ENCODE data around the gene SDSL. TPM values are rescaled to one million over a fixed set of nuclear protein-coding genes. Genes with fewer than 3 reads are reported as not detected.

The SDSL gene
- total and polyA plus RNA-seq, 2 experiments from 2014 or later, result not detected

DNA sequence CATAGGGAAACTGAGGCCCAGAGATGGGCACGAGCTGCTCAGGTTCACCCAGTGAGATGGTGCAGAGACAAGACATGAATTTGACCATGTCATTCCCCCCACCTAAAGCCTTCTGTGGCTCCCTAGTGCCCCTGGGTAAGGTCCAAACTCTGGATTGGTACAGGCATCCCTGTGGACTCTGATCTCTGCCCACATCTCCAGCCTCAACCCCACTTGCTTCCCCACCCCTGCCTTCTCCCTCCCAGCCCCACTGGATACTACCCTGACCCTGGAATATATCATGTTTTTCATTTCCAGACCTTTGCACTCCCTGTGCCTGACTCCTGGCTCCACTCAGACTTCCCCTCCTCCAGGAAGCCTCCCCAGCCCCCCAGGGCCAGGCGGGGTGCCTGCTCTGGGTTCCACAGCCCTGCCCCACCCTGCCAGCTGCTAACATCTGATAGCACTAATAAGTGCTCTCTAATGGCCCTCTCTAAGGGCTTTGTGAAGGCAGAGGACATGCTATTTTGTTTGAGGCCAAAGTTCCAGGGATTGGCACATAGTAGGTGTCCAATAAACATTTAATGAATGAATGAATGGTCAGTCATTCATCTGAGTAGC lies 1.1 kb upstream of the SDSL start:
- H3K9me3 Mint-ChIP-seq, result no peaks in the 10 kb centered on the region
- ATAC-seq (no peak), DNase-seq (ENCODE audit: low spot score) (no peak)
- no peak overlapping the region for H3K4me3 Mint-ChIP-seq
- no peak overlapping the region for H2AFZ ChIP-seq
- no peaks in the 10 kb centered on the region for H3K9me2 ChIP-seq (ENCODE audit: insufficient read depth)
- no peaks in the 10 kb centered on the region for H4K20me1 ChIP-seq (replicated peaks; ENCODE audit: insufficient read depth)
- peaks cover 16% of the 10 kb centered on the region for H3K27me3 Mint-ChIP-seq (ENCODE audit: insufficient read depth, low read depth, poor library complexity)
- no peaks in the 10 kb centered on the region for H3K4me1 ChIP-seq (ENCODE audit: insufficient read depth)
- H3K27ac Mint-ChIP-seq, result no peak overlapping the region
- H3F3A ChIP-seq (replicated peaks; ENCODE audit: low read depth), result no peaks in the 10 kb centered on the region
- no peaks in the 10 kb centered on the region for H3K27me3 ChIP-seq (ENCODE audit: insufficient read depth)
- H3K36me3 ChIP-seq (ENCODE audit: insufficient read depth), result no peaks in the 10 kb centered on the region
- no peak for TF ChIP-seq STAT1 (IDR thresholded peaks at IDR 0.05; ENCODE audit: unreplicated experiment)
- TF ChIP-seq, protein P1, sequence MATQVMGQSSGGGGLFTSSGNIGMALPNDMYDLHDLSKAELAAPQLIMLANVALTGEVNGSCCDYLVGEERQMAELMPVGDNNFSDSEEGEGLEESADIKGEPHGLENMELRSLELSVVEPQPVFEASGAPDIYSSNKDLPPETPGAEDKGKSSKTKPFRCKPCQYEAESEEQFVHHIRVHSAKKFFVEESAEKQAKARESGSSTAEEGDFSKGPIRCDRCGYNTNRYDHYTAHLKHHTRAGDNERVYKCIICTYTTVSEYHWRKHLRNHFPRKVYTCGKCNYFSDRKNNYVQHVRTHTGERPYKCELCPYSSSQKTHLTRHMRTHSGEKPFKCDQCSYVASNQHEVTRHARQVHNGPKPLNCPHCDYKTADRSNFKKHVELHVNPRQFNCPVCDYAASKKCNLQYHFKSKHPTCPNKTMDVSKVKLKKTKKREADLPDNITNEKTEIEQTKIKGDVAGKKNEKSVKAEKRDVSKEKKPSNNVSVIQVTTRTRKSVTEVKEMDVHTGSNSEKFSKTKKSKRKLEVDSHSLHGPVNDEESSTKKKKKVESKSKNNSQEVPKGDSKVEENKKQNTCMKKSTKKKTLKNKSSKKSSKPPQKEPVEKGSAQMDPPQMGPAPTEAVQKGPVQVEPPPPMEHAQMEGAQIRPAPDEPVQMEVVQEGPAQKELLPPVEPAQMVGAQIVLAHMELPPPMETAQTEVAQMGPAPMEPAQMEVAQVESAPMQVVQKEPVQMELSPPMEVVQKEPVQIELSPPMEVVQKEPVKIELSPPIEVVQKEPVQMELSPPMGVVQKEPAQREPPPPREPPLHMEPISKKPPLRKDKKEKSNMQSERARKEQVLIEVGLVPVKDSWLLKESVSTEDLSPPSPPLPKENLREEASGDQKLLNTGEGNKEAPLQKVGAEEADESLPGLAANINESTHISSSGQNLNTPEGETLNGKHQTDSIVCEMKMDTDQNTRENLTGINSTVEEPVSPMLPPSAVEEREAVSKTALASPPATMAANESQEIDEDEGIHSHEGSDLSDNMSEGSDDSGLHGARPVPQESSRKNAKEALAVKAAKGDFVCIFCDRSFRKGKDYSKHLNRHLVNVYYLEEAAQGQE (IDR thresholded peaks at IDR 0.05; ENCODE audit: unreplicated experiment), result no peak
- no peaks in the 10 kb centered on the region for H3K36me3 Mint-ChIP-seq (ENCODE audit: low read depth)
- H3K4me2 ChIP-seq, result no peak overlapping the region
- no peaks in the 10 kb centered on the region for H3K79me2 ChIP-seq (replicated peaks; ENCODE audit: insufficient read depth)
- no peak overlapping the region for H3K4me3 ChIP-seq
- H3K27ac ChIP-seq (ENCODE audit: low read depth), result no peak overlapping the region
- H3K4me1 Mint-ChIP-seq, result peaks cover 15% of the 10 kb centered on the region

GRCh38 chr12:113422886-113423669 lies 898 bp downstream of the SDSL start:
- Mint-ChIP-seq H3K27me3 (ENCODE audit: insufficient read depth, low read depth, poor library complexity) (peaks cover 26% of the 10 kb centered on the region), H3K9me3 (no peaks in the 10 kb centered on the region), H3K36me3 (ENCODE audit: low read depth) (no peaks in the 10 kb centered on the region), H3K4me1 (peaks cover 14% of the 10 kb centered on the region), H3K4me3 (no peak overlapping the region; the same call in 2 of the 3 replicates), H3K27ac (no peak overlapping the region)
- no peak overlapping the region for H3K4me2 ChIP-seq
- no peaks in the 10 kb centered on the region for H3K27me3 ChIP-seq (ENCODE audit: insufficient read depth)
- no peaks in the 10 kb centered on the region for H3K9me2 ChIP-seq (ENCODE audit: insufficient read depth)
- DNase-seq (ENCODE audit: low spot score) (no peak), ATAC-seq (no peak)
- H2AFZ ChIP-seq, result no peak overlapping the region
- H3K36me3 ChIP-seq (ENCODE audit: insufficient read depth), result no peaks in the 10 kb centered on the region
- no peaks in the 10 kb centered on the region for H3K79me2 ChIP-seq (replicated peaks; ENCODE audit: insufficient read depth)
- H3K4me1 ChIP-seq (ENCODE audit: insufficient read depth), result 0 out of 2 replicates have a peak, but pooled peaks cover 8% of the 10 kb centered on the region
- H3F3A ChIP-seq (replicated peaks; ENCODE audit: low read depth), result 0 out of 2 replicates have a peak, but pooled peaks cover 3% of the 10 kb centered on the region
- H3K4me3 ChIP-seq, result no peak overlapping the region
- no peaks in the 10 kb centered on the region for H4K20me1 ChIP-seq (replicated peaks; ENCODE audit: insufficient read depth)
- H3K27ac ChIP-seq (ENCODE audit: low read depth), result no peak overlapping the region
- TF ChIP-seq, protein P2, sequence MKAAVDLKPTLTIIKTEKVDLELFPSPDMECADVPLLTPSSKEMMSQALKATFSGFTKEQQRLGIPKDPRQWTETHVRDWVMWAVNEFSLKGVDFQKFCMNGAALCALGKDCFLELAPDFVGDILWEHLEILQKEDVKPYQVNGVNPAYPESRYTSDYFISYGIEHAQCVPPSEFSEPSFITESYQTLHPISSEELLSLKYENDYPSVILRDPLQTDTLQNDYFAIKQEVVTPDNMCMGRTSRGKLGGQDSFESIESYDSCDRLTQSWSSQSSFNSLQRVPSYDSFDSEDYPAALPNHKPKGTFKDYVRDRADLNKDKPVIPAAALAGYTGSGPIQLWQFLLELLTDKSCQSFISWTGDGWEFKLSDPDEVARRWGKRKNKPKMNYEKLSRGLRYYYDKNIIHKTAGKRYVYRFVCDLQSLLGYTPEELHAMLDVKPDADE (IDR thresholded peaks at IDR 0.05), result no peak
- TF ChIP-seq ZNF462 (CRISPR knock-in tag; IDR thresholded peaks at IDR 0.05) (no peak), NANOG (IDR thresholded peaks at IDR 0.05; ENCODE audit: borderline replicate concordance) (no peak), JUNB (IDR thresholded peaks at IDR 0.05; ENCODE audit: unreplicated experiment) (no peak), EZH2 (IDR thresholded peaks at IDR 0.05; ENCODE audit: low read depth, unreplicated experiment) (no peak), POLR2AphosphoS5 (IDR thresholded peaks at IDR 0.05; ENCODE audit: low read depth) (no peak), EZH2phosphoT487 (IDR thresholded peaks at IDR 0.05; ENCODE audit: unreplicated experiment) (no peak)

Measured in GM23338 (cell line).